HAP-1 (cell line): ENCODE data around the gene ATP6V1B1.

Experiments
- DNase-seq, 2 experiments: peaks; one replicate each; pipeline ENCODE4 v3.0.0-alpha.2; 2016 to 2020; ENCODE audit warnings: low spot score in 2 of 2
- H3K27me3 ChIP-seq: fragments of 250-450 bp; sonication (Bioruptor Pico); 2 replicates; pipeline ENCODE4 v1.5.1; 2020; ENCODE audit warnings: low read depth, mild to moderate bottlenecking, moderate library complexity
- H3K36me3 ChIP-seq: fragments of 250-450 bp; sonication (Bioruptor Pico); replicated peaks from 2 replicates; pipeline ENCODE4 v1.5.1; 2020; ENCODE audit warnings: mild to moderate bottlenecking
- H3K4me1 ChIP-seq: fragments of 250-450 bp; sonication (Bioruptor Pico); 2 replicates; pipeline ENCODE4 v1.5.1; 2020; ENCODE audit warnings: mild to moderate bottlenecking
- H3K4me3 ChIP-seq: fragments of 250-450 bp; sonication (Bioruptor Pico); 2 replicates; pipeline ENCODE4 v1.5.1; 2020; ENCODE audit warnings: mild to moderate bottlenecking, moderate library complexity
- H3K9me3 ChIP-seq: fragments of 250-450 bp; sonication (Bioruptor Pico); 2 replicates; pipeline ENCODE4 v1.5.1; 2020; ENCODE audit warnings: mild to moderate bottlenecking, moderate library complexity
- in situ Hi-C: fragments of 300-500 bp; cut with MboI; formaldehyde crosslinking; loops from 3 replicates; pipeline ENCODE4 v1.14.3; 2020; ENCODE audit warnings: low sequenced_read_pairs, inconsistent platforms, mixed read lengths

ATP6V1B1 gene

GRCh38 chr2:70954886-70955285 lies 19.2 kb downstream of the ATP6V1B1 start:
- DNase-seq: peak in 1 of 2 experiments; percentile 4
- in situ Hi-C loops: no loop called here
- Histone ChIP-seq H3K27me3 (peaks cover 17% of the 10 kb centered on the region), H3K4me1 (no peaks in the 10 kb centered on the region), H3K4me3 (no peak overlapping the region), H3K9me3 (no peaks in the 10 kb centered on the region), H3K36me3 (no peaks in the 10 kb centered on the region)

GRCh38 chr2:70956141-70956540 lies 20.4 kb downstream of the ATP6V1B1 start:
- in situ Hi-C loops: no loop called here

GRCh38 chr2:70957798-70958197 lies 22.1 kb downstream of the ATP6V1B1 start:
- Histone ChIP-seq H3K36me3 (no peaks in the 10 kb centered on the region), H3K9me3 (no peaks in the 10 kb centered on the region), H3K4me3 (no peak overlapping the region), H3K4me1 (no peaks in the 10 kb centered on the region), H3K27me3 (peaks cover 17% of the 10 kb centered on the region)
- in situ Hi-C loops: no loop called here
- no peak for DNase-seq

More at GRCh38 chr2:70956141-70956540, 20.4 kb downstream of the ATP6V1B1 start:
- Histone ChIP-seq H3K36me3 (no peaks in the 10 kb centered on the region), H3K4me1 (no peaks in the 10 kb centered on the region), H3K27me3 (peaks cover 17% of the 10 kb centered on the region), H3K9me3 (no peaks in the 10 kb centered on the region), H3K4me3 (no peak overlapping the region)
- no peak for DNase-seq

GRCh38 chr2:70958759-70959158 lies 23.1 kb downstream of the ATP6V1B1 start:
- in situ Hi-C loops: no loop called here
- no peak for DNase-seq
- H3K9me3 ChIP-seq: no peaks in the 10 kb centered on the region

DNA sequence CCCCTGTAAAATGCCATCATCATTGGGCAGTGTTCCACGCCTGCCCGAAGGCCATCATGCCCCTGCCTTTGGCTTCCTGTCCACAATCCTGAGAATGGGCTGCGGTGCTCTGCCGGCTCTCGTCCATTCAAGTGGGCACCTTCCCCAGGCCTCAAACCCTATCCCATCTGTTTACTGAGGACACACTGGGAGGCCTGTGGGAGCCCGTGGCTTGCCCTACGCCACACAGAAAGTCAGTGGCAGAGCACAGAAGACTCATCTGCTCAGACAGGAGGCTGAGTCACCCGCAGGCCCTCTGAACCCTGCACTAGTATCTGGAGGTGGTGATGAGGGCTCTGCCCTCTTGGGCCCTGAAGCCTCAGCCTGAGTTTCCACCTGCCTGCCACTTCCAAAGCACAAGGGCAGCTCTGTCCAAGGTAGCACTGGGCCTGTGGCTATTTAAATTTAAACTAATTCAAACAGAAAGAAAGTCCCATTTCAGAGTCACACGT lies 23.6 kb downstream of the ATP6V1B1 start:
- Histone ChIP-seq H3K36me3 (no peaks in the 10 kb centered on the region), H3K4me3 (no peak overlapping the region), H3K4me1 (no peaks in the 10 kb centered on the region), H3K9me3 (no peaks in the 10 kb centered on the region), H3K27me3 (peaks cover 5% of the 10 kb centered on the region; the same call in 1 of the 2 replicates)
- in situ Hi-C loops: no loop called here
- DNase-seq: no peak

More at GRCh38 chr2:70958759-70959158, 23.1 kb downstream of the ATP6V1B1 start:
- Histone ChIP-seq H3K4me1 (no peaks in the 10 kb centered on the region), H3K36me3 (no peaks in the 10 kb centered on the region), H3K4me3 (no peak overlapping the region), H3K27me3 (peaks cover 10% of the 10 kb centered on the region)

GRCh38 chr2:70959851-70960832 lies 24.4 kb downstream of the ATP6V1B1 start:
- in situ Hi-C loops: no loop called here
- no peak for DNase-seq
- H3K4me1 ChIP-seq: no peaks in the 10 kb centered on the region
- H3K36me3 ChIP-seq: no peaks in the 10 kb centered on the region
- H3K4me3 ChIP-seq: no peak overlapping the region
- H3K9me3 ChIP-seq: no peaks in the 10 kb centered on the region
- peaks cover 3% of the 10 kb centered on the region; the same call in 1 of the 2 replicates for H3K27me3 ChIP-seq

GRCh38 chr2:70960833-70961647 lies 25.3 kb downstream of the ATP6V1B1 start:
- no peaks in the 10 kb centered on the region for H3K36me3 ChIP-seq
- H3K27me3 ChIP-seq: peaks cover 2% of the 10 kb centered on the region; the same call in 1 of the 2 replicates
- H3K9me3 ChIP-seq: no peaks in the 10 kb centered on the region
- H3K4me1 ChIP-seq: no peaks in the 10 kb centered on the region
- in situ Hi-C loops: no loop called here
- no peak for DNase-seq
- no peak overlapping the region for H3K4me3 ChIP-seq

DNA sequence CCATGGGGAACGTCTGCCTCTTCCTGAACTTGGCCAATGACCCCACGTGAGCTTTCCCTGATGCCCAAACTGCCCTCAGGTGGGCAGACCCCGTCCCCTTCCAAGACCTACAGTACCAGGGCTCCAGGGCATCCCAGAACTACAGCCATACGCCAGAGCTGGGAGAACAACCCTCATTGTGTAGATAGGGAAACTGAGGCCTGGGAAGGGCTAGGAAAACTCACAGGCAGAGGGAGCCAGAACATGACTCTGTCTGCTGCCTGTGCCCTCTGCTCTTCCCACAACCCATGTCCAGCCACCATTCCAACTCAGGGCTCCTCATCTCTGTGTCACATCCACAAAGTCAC lies 25.9 kb downstream of the ATP6V1B1 start:
- H3K9me3 ChIP-seq: no peaks in the 10 kb centered on the region
- H3K4me1 ChIP-seq: no peaks in the 10 kb centered on the region
- no peak for DNase-seq
- in situ Hi-C loops: no loop called here
- H3K4me3 ChIP-seq: no peak overlapping the region
- no peaks in the 10 kb centered on the region for H3K36me3 ChIP-seq
- no peaks in the 10 kb centered on the region for H3K27me3 ChIP-seq

DNA sequence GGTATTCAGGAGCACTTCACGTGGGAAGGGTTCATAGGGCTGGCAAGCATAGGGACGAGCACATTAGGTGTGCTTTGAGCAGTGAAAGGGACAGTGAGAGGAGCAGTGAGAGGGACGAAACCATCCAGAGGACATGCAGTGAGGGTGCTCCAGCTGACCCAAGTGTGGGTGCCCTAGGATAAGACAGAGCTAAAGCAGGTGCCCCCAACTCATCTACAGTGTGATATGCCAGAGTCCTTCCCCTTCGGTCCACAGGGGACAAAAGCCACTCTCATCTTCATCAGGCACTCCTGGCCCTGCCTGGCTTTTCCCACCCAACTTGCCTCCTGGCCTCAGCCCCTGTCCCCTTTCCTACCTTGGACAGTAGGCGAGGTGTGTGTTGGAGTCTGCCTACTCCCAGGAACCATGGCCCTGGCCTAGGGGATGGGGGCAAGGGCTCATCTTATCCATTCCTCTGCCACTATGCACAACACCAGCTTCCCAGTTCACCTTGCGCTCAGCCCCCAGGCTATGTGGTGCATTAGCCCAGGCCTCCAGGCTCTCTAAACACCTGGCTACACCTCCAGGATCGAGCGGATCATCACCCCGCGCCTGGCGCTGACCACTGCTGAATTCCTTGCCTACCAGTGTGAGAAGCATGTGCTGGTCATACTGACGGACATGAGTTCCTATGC lies 26.6 kb downstream of the ATP6V1B1 start:
- no peak for DNase-seq
- Histone ChIP-seq H3K4me1 (no peaks in the 10 kb centered on the region), H3K36me3 (no peaks in the 10 kb centered on the region), H3K4me3 (no peak overlapping the region), H3K9me3 (no peaks in the 10 kb centered on the region), H3K27me3 (no peaks in the 10 kb centered on the region)
- in situ Hi-C loops: no loop called here

- in situ Hi-C loops: no loop called here
- no peak for DNase-seq
- Histone ChIP-seq H3K36me3 (no peaks in the 10 kb centered on the region), H3K4me1 (no peaks in the 10 kb centered on the region), H3K4me3 (no peak overlapping the region), H3K27me3 (no peaks in the 10 kb centered on the region; the same call in 1 of the 2 replicates), H3K9me3 (no peaks in the 10 kb centered on the region)
Measured at GRCh38 chr2:70962885-70963878, 27.5 kb downstream of the ATP6V1B1 start.

DNA sequence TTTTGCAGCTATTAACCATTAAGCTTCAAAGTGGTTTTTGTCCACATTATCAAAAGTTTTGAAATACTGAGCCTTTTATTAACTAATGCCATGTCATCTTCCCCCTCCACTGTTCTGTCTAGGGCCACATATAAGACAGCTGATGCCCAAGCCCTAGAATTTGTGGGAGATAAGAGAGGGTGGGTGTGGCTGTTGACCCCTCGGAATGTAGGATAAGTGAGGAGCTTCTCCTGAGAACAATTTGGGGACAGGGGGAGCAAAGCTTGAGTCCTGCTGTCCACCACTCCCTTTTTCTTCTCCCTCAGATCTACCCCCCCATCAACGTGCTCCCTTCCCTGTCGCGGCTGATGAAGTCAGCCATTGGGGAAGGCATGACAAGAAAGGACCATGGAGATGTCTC lies 28.4 kb downstream of the ATP6V1B1 start:
- Histone ChIP-seq H3K4me3 (no peak overlapping the region), H3K36me3 (no peaks in the 10 kb centered on the region), H3K4me1 (no peaks in the 10 kb centered on the region), H3K9me3 (no peaks in the 10 kb centered on the region), H3K27me3 (no peaks in the 10 kb centered on the region; the same call in 1 of the 2 replicates)
- in situ Hi-C loops: no loop called here
- no peak for DNase-seq

- peak; percentile 17 to 82 for DNase-seq
- no peaks in the 10 kb centered on the region for H3K9me3 ChIP-seq
- peak overlapping the region; percentile 37 for H3K4me3 ChIP-seq
- in situ Hi-C loops: no loop called here
- no peaks in the 10 kb centered on the region for H3K36me3 ChIP-seq
- no peaks in the 10 kb centered on the region for H3K4me1 ChIP-seq
- no peaks in the 10 kb centered on the region; the same call in 1 of the 2 replicates for H3K27me3 ChIP-seq
Measured at GRCh38 chr2:70964596-70965386, 29.1 kb downstream of the ATP6V1B1 start.
